ENCODE data around the gene NUCKS1. TPM values are rescaled to one million over a fixed set of nuclear protein-coding genes. Genes with fewer than 3 reads are reported as not detected.

The NUCKS1 gene
- total RNA-seq, result 35.0 TPM

- peak; percentile 82 to 100 (median 99) for DNase-seq (ENCODE audit: low read depth in 2 of 3, low spot score in 2 of 3)
These were observed at the start of gene NUCKS1 for GRCh38 chr1:205750138-205751035. TSS of gene NUCKS1 (minus strand) at chr1:205750182. CDS start at chr1:205749973, 209 bp downstream.

- no peak for DNase-seq (ENCODE audit: low read depth in 2 of 3, low spot score in 2 of 3)
These were observed 48.6 kb upstream of the NUCKS1 start for GRCh38 chr1:205798577-205798976.

- no peak for DNase-seq (ENCODE audit: low read depth in 2 of 3, low spot score in 2 of 3)
These were observed 47.2 kb upstream of the NUCKS1 start for GRCh38 chr1:205797168-205797567.

GRCh38 chr1:205794011-205794730 lies 44.2 kb upstream of the NUCKS1 start:
- no peak for DNase-seq (ENCODE audit: low read depth in 2 of 3, low spot score in 2 of 3)

GRCh38 chr1:205792961-205793673 lies 43.1 kb upstream of the NUCKS1 start:
- no peak for DNase-seq (ENCODE audit: low read depth in 2 of 3, low spot score in 2 of 3)

- no peak for DNase-seq (ENCODE audit: low read depth in 2 of 3, low spot score in 2 of 3)
These were observed 42.5 kb upstream of the NUCKS1 start for GRCh38 chr1:205792481-205792881.

GRCh38 chr1:205791568-205792180 lies 41.7 kb upstream of the NUCKS1 start:
- peak in 2 of 3 donors; percentile 56 to 82 for DNase-seq (ENCODE audit: low read depth in 2 of 3, low spot score in 2 of 3)

GRCh38 chr1:205787287-205787916 lies 37.4 kb upstream of the NUCKS1 start:
- DNase-seq (ENCODE audit: low read depth in 2 of 3, low spot score in 2 of 3), result no peak

GRCh38 chr1:205786601-205787000 lies 36.6 kb upstream of the NUCKS1 start:
- no peak for DNase-seq (ENCODE audit: low read depth in 2 of 3, low spot score in 2 of 3)

- DNase-seq (ENCODE audit: low read depth in 2 of 3, low spot score in 2 of 3), result no peak
These were observed 35.5 kb upstream of the NUCKS1 start for GRCh38 chr1:205785446-205785845.

GRCh38 chr1:205783904-205784303 lies 33.9 kb upstream of the NUCKS1 start:
- no peak for DNase-seq (ENCODE audit: low read depth in 2 of 3, low spot score in 2 of 3)

GRCh38 chr1:205783433-205783795 lies 33.4 kb upstream of the NUCKS1 start:
- DNase-seq (ENCODE audit: low read depth in 2 of 3, low spot score in 2 of 3), result no peak

GRCh38 chr1:205782627-205783432 lies 32.8 kb upstream of the NUCKS1 start:
- peak in 1 of 3 donors; percentile 14 for DNase-seq (ENCODE audit: low read depth in 2 of 3, low spot score in 2 of 3)

- no peak for DNase-seq (ENCODE audit: low read depth in 2 of 3, low spot score in 2 of 3)
These were observed 30.4 kb upstream of the NUCKS1 start for GRCh38 chr1:205780335-205780734.

- peak in 2 of 3 donors; percentile 36 to 70 for DNase-seq (ENCODE audit: low read depth in 2 of 3, low spot score in 2 of 3)
These were observed 28.0 kb upstream of the NUCKS1 start for GRCh38 chr1:205777994-205778393.

GRCh38 chr1:205775717-205776056 lies 25.7 kb upstream of the NUCKS1 start:
- DNase-seq (ENCODE audit: low read depth in 2 of 3, low spot score in 2 of 3), result no peak

- DNase-seq (ENCODE audit: low read depth in 2 of 3, low spot score in 2 of 3), result peak; percentile 61 to 88 (median 83)
These were observed 25.2 kb upstream of the NUCKS1 start, which contains the start of gene RAB29 for GRCh38 chr1:205775015-205775716. TSS of gene RAB29 (minus strand) at chr1:205775482. CDS start at chr1:205774956, 526 bp downstream.

- peak in 2 of 3 donors; percentile 11 to 17 for DNase-seq (ENCODE audit: low read depth in 2 of 3, low spot score in 2 of 3)
These were observed 24.4 kb upstream of the NUCKS1 start for GRCh38 chr1:205774198-205775014.
